Measurements from ENCODE around the gene KRTAP10-4.
"Not testable (repeated sequence)": the region's sequence is repeated elsewhere in the genome, so short reads cannot be mapped to it uniquely, and the experiment has no call there.

KRTAP10-4 gene

GRCh38 chr21:44599264-44600029 is 25.9 kb downstream of the KRTAP10-4 start:
- DNase-seq (ENCODE audit: low read depth in 3 of 3): no peak

GRCh38 chr21:44600118-44600978 is 26.8 kb downstream of the KRTAP10-4 start, which contains the start of gene KRTAP10-7:
Gene KRTAP10-7 (plus strand): TSS chr21:44600597. CDS start chr21:44600622, 25 bp downstream.
- DNase-seq (ENCODE audit: low read depth in 3 of 3): not testable (repeated sequence)

- DNase-seq (ENCODE audit: low read depth in 3 of 3): not testable (repeated sequence)
These were observed 27.6 kb downstream of the KRTAP10-4 start for GRCh38 chr21:44601091-44601490.

- DNase-seq (ENCODE audit: low read depth in 3 of 3): no peak
These were observed 28.3 kb downstream of the KRTAP10-4 start for GRCh38 chr21:44601596-44602462.

GRCh38 chr21:44602463-44602850 is 28.9 kb downstream of the KRTAP10-4 start:
- no peak for DNase-seq (ENCODE audit: low read depth in 3 of 3)

GRCh38 chr21:44603109-44603875 is 29.8 kb downstream of the KRTAP10-4 start:
- DNase-seq (ENCODE audit: low read depth in 3 of 3): no peak

GRCh38 chr21:44603911-44604310 is 30.4 kb downstream of the KRTAP10-4 start:
- no peak for DNase-seq (ENCODE audit: low read depth in 3 of 3)

GRCh38 chr21:44606495-44606894 is 33.0 kb downstream of the KRTAP10-4 start:
- DNase-seq (ENCODE audit: low read depth in 3 of 3): no peak

- DNase-seq (ENCODE audit: low read depth in 3 of 3): no peak
These were observed 35.7 kb downstream of the KRTAP10-4 start for GRCh38 chr21:44609193-44609592.

- DNase-seq (ENCODE audit: low read depth in 3 of 3): not testable (repeated sequence)
These were observed 36.8 kb downstream of the KRTAP10-4 start for GRCh38 chr21:44610157-44610843.

- DNase-seq (ENCODE audit: low read depth in 3 of 3): no peak
These were observed 38.0 kb downstream of the KRTAP10-4 start for GRCh38 chr21:44611551-44611950.

- DNase-seq (ENCODE audit: low read depth in 3 of 3): no peak
These were observed 38.5 kb downstream of the KRTAP10-4 start, which contains the start of gene KRTAP10-8 for GRCh38 chr21:44612029-44612486. Gene KRTAP10-8 (plus strand): TSS chr21:44612079. CDS start chr21:44612101, 22 bp downstream.

GRCh38 chr21:44612669-44613229 is 39.2 kb downstream of the KRTAP10-4 start:
- no peak for DNase-seq (ENCODE audit: low read depth in 3 of 3)

- no peak for DNase-seq (ENCODE audit: low read depth in 3 of 3)
These were observed 40.0 kb downstream of the KRTAP10-4 start for GRCh38 chr21:44613386-44614155.

- DNase-seq (ENCODE audit: low read depth in 3 of 3): no peak
These were observed 40.7 kb downstream of the KRTAP10-4 start for GRCh38 chr21:44614161-44614631.

- DNase-seq (ENCODE audit: low read depth in 3 of 3): no peak
These were observed 41.4 kb downstream of the KRTAP10-4 start for GRCh38 chr21:44614961-44615391.

- no peak for DNase-seq (ENCODE audit: low read depth in 3 of 3)
These were observed 41.9 kb downstream of the KRTAP10-4 start for GRCh38 chr21:44615466-44615865.

- DNase-seq (ENCODE audit: low read depth in 3 of 3): no peak
These were observed 42.5 kb downstream of the KRTAP10-4 start for GRCh38 chr21:44615911-44616590.
